Cardiac septum (tissue), 1 donor: ENCODE data around the gene PHACTR1. TPM values are rescaled to one million over a fixed set of nuclear protein-coding genes. Genes with fewer than 3 reads are reported as not detected.

Experiments used
- DNase-seq: peaks from one replicate; pipeline ENCODE4 v3.0.0-alpha.2; 2020; ENCODE audit warnings: low spot score
- intact Hi-C: fragments of 100-400 bp; cut with DNase I; formaldehyde crosslinking; loops from one replicate; pipeline ENCODE4 v1.14.0; 2022
- total RNA-seq: library from RNA; stranded (reverse); fragmentation: NEBNext Ultra II Directional; extraction: Animal tissue kit (Norgen Biotek cat#: 25700); gene quantifications from one replicate; pipeline ENCODE4 v1.2.1, GENCODE V29; 2021
- donor health status: DM: no; HTN: no; CAD: no.

Gene PHACTR1
- total RNA-seq, 1 donor from 2014 or later, result 26.2 TPM

- intact Hi-C loops, result no loop called here
Observed at GRCh38 chr6:13249817-13250216, 533.2 kb downstream of the PHACTR1 start.

GRCh38 chr6:13250703-13251102 is 534.1 kb downstream of the PHACTR1 start:
- no peak for DNase-seq
- intact Hi-C loops, result no loop called here

More at GRCh38 chr6:13249817-13250216, 533.2 kb downstream of the PHACTR1 start:
- no peak for DNase-seq

- intact Hi-C loops, result no loop called here
Observed at GRCh38 chr6:13251242-13251641, 534.7 kb downstream of the PHACTR1 start.

GRCh38 chr6:13252790-13253189 is 536.2 kb downstream of the PHACTR1 start:
- intact Hi-C loops, result no loop called here
- no peak for DNase-seq

More at GRCh38 chr6:13251242-13251641, 534.7 kb downstream of the PHACTR1 start:
- no peak for DNase-seq

DNA sequence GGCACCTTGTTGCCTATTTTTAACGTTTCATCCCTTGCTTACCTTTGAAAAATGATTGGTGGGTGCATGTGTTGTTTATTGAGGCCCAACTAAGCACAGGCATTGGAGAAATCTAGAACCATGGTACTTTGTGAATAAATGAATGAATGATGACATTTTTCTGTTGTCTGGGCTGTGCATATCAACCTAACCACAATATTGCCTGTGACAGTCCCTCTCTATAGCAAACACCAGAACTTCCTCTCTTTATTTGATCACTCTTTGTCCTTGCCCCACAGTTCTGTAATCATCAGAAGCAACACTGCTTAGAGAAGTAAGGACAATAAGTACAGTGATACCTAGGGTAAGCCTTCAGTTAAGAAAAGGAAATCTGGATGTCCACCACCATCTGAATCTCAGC is 536.7 kb downstream of the PHACTR1 start:
- intact Hi-C loops, result no loop called here
- no peak for DNase-seq

GRCh38 chr6:13256266-13257001 is 539.9 kb downstream of the PHACTR1 start:
- DNase-seq, result no peak

GRCh38 chr6:13259393-13259792 is 542.8 kb downstream of the PHACTR1 start:
- intact Hi-C loops, result no loop called here
- DNase-seq, result no peak

More at GRCh38 chr6:13256266-13257001, 539.9 kb downstream of the PHACTR1 start:
- intact Hi-C loops, result no loop called here

DNA sequence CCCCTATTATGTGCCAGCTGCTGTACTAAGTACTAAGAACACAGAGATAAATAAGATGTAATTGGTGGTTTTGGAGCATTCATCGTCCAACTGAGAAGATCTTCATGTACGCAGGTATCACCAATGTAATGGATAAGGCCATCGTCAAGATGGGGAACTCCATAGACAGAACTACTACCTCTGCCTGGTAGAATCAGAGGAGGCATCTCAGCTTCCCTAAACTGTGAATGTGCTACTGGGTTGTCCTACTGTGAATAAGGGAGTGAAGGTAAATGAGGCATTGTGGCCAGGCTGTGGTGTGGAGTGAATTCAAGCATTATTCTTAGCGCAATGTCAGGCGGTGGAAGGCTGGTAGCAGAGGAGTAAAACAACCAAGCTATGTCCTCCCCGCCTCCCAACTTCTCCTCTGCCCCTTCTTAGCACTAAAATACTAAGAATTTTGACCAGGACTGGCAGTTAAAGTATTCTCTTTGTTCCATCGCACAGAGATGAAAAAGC is 543.6 kb downstream of the PHACTR1 start:
- intact Hi-C loops, result no loop called here
- no peak for DNase-seq

GRCh38 chr6:13260831-13261230 is 544.3 kb downstream of the PHACTR1 start:
- no peak for DNase-seq
- intact Hi-C loops, result no loop called here

- intact Hi-C loops, result no loop called here
- DNase-seq, result no peak
Observed at GRCh38 chr6:13261464-13261994, 545.0 kb downstream of the PHACTR1 start.

- intact Hi-C loops, result no loop called here
- no peak for DNase-seq
Observed at GRCh38 chr6:13262302-13263230, 546.0 kb downstream of the PHACTR1 start.

- intact Hi-C loops, result no loop called here
- no peak for DNase-seq
Observed at GRCh38 chr6:13263669-13264068, 547.1 kb downstream of the PHACTR1 start.

DNA sequence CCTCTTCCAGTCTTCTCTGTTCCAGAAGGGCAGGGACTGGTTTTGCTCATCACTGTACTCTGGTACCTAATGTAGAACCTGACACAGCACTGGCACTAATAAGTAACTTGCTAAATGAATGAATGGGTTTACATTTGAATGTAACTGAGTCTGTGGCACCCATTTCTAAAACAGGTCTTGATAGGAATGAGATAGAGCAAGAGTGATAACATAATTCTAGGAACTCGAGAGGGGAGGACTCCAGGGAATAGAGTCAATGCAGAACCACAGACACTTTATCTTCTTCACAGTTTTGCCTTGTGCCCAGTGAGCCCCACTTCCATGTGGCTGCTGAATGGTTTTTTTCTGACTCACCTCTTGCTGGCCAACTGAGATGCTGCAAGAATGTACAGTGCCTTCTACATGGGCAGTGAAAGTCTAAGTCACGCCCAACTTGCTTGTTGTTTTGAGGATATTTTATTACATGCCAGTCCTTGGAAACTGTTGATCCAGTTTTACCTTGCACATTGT is 550.6 kb downstream of the PHACTR1 start:
- no peak for DNase-seq
- intact Hi-C loops, result no loop called here

- intact Hi-C loops, result no loop called here
- DNase-seq, result no peak
Observed at GRCh38 chr6:13268913-13269518, 552.4 kb downstream of the PHACTR1 start.

DNA sequence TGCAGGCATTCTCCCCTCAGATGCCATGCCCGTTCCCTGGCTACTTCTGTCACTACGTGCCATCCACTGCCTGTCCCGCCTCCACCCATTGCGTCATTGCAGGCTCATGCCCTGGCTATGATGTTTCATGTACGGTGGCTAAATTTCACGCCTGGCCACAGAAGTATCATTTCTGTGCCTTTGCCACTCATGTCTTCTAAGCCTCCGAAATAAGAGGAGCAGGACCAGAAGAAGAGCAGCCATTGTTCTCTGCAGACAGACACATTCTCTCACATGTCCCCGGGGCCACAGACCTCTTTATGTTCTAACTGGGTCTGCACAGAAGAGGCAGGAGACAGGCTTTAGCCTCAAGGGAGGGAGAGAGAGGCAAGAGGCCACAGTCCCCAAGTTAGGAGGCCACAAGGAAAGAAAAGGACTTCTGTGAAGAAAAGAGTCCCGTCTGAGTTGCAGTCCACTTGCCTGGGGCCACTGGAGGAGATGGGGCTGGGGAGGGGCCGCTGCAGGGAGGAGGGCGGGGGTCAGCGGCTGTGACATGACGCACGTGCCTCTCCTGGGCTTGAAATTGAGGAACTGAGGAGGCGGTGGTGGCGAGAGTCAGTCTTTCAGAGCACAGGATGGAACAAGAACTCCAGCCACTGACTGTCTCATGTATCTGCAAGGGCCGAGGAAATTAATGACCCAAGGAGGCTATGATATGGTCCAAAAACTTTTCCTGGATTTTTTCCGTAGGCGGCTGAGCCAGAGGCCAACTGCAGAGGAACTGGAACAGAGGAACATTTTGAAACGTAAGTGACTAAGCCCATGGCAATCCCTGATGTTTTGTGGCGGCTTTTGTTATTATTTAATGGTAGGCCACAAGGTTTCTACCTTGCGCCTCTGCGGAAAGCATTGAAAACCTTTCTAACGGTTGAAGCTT is 555.8 kb downstream of the PHACTR1 start:
- intact Hi-C loops, result no loop called here
- DNase-seq, result peak; percentile 86

DNA sequence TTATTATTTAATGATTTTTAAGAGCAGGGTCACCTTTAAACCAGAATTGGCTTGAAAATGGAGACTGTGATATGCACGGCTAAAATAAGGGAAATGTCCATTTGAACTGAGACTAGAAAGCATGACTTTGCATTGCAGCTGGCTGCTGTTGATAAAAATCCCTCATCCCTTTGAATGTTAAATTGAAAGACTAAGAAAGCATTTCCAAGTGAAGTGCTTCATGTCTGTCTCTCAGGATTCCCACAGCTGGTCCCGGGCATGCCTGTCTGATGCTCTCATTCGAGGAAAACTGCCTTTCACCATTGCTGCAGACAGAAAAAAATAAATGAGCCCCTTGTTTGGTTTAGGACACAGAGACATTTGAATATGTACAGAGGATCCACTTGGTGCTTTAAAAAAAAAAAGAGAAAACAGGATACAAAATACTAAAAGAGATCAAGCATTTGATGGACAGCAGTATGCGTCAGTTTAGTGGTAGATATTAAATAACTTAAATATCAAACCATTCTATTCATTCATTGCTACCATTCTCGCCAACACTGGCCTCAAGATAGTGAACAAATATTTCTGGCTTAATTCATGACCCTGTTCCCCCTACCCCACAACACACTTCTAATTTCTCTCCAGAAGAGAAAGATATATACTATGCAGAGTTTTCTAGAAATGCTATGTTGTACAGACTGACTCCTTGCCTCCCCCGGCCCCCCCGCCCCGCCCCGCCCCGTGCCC is 556.8 kb downstream of the PHACTR1 start:
- DNase-seq, result no peak
- intact Hi-C loops, result no loop called here

DNA sequence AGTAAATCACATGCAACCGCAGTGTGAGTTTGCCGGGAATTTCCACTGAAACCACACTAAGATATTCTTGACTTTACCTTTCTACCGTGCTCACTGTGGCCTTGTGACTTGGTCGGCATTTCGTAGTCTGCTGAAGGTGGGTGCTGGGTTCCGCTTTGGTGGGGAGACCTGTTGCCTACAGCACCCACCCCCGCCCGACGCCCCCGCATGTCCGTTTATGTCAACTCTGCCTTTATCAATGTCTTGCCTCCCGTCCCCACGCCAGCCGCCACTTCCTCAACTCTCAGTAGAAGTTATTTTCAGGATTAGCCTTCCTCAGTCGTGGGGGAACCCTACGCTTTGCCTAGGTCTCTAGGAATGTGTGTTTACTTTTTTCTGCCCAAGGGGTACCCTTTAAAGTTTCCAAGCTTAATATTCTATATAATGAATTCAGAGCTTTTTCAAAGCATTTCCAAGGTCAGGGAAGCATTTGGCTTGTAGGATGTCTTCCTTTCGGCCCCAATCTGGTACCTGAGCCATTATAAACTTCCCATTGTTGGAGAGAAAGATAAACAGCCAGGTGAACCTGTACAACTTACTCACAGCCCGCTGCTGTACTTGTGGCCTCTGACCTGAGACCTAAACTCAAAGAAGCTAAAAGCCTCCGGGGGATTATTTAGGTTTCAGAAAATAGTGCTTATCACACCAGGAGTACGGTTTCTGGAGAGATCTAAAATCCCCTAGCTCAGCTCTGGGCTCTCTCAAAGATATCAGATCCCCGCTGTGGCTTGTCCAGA is 557.6 kb downstream of the PHACTR1 start:
- no peak for DNase-seq
- intact Hi-C loops, result no loop called here
